H7 (cell line): ENCODE data around the gene CDK9. TPM values are rescaled to one million over a fixed set of nuclear protein-coding genes. Genes with fewer than 3 reads are reported as not detected.
"Not testable (repeated sequence)": the region's sequence is repeated elsewhere in the genome, so short reads cannot be mapped to it uniquely, and the experiment has no call there.

Experiments
- DNase-seq: peaks from one replicate; pipeline ENCODE4 v3.0.0; 2012
- H3K27me3 ChIP-seq: 2 replicates; pipeline ENCODE4 v1.6.0; 2011; ENCODE audit warnings: mild to moderate bottlenecking, low read length; ENCODE audit not compliant: control insufficient read depth, insufficient read depth
- H3K36me3 ChIP-seq: replicated peaks from 2 replicates; pipeline ENCODE4 v1.5.1; 2011; ENCODE audit warnings: low read length; ENCODE audit not compliant: control insufficient read depth, insufficient read depth
- H3K4me3 ChIP-seq: 2 replicates; pipeline ENCODE4 v1.5.1; 2011; ENCODE audit warnings: low read depth, mild to moderate bottlenecking, control low read depth, low read length, moderate library complexity; ENCODE audit not compliant: insufficient read depth
- total RNA-seq: library from RNA; depleted of rRNA; stranded (reverse); fragments of >200 nt; shearing (Covaris generic); gene quantifications from 2 replicates; pipeline ENCODE4 v1.2.3, GENCODE V29; 2014; rRNA removed

Gene CDK9
- total RNA-seq, 1 experiment from 2014 or later, result 56.6 TPM

DNA sequence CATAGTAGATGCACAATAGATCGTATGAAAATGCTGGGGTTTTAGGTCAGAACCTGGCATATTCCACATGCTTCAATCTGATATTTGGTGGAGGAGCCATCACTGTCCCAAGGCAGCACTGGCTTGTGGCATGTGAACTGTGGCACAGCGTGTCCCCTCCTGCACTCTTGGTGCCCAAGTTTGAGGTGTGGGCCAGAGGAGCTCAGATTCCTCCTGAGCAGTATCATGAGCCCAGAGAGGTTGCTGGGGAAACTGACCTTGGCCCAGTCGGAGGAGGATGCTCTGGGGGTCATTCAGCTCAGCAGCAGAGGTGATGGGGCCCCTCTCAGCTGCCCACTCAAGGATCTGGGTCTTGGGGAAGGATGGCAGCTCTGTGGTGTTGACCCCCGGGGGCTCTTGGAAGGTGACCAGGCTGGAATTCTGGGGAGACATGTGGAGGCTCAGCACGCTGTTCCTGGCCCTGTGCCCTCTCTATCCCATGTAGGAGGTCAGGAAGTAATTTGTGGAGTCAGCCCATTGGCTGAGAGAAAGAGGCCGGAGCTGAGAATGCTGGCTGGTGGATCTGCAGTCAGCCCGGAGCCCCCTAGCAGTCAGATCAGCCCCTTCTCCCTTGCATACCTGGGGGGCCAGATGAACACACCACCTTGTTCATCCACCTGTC lies 40.5 kb downstream of the CDK9 start:
- DNase-seq, result no peak
- Histone ChIP-seq H3K4me3 (no peak overlapping the region), H3K27me3 (peaks cover 4% of the 10 kb centered on the region; the same call in 1 of the 2 replicates), H3K36me3 (no peaks in the 10 kb centered on the region)

DNA sequence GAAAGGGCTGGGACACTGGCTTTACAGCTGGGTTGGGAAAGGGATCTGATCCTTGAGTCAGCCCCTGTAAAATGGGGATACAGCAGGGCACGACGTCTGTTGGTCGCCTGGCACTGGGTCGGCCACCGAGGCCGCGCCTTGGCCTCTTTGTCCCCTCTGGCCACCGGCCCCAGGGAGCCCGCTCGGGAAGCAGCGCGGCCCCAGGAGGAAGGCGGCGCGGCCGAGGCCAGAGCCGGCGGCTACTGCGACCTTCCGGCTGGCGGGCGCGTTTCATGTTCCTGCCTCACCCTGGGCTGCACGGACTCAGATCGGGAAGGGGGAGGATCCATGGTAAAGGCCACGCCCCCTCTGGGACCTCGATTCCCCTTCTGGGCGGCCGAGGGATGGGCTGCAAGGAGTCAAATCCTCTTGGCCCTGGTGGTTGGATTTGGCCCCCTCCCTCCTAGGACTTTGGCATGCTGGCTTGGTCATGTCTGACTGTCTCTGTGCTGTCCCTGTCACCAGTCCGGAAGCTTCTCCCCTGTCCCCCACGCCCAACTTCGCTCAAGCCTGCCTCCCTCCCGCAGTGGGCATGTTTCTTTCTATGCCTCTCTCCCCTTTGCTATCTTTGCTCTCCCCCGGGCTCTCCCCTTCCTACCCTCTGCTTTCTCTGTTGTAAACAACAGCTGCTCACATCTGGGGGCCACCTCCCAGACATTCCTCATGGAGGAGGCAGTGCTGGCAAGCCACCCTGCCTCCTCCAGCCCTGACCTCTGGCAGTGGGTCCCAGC lies 42.6 kb downstream of the CDK9 start:
- peak; percentile 98 for DNase-seq
- no peaks in the 10 kb centered on the region for H3K36me3 ChIP-seq
- peak overlapping the region; percentile 40 for H3K4me3 ChIP-seq
- peaks cover 4% of the 10 kb centered on the region; the same call in 1 of the 2 replicates for H3K27me3 ChIP-seq

DNA sequence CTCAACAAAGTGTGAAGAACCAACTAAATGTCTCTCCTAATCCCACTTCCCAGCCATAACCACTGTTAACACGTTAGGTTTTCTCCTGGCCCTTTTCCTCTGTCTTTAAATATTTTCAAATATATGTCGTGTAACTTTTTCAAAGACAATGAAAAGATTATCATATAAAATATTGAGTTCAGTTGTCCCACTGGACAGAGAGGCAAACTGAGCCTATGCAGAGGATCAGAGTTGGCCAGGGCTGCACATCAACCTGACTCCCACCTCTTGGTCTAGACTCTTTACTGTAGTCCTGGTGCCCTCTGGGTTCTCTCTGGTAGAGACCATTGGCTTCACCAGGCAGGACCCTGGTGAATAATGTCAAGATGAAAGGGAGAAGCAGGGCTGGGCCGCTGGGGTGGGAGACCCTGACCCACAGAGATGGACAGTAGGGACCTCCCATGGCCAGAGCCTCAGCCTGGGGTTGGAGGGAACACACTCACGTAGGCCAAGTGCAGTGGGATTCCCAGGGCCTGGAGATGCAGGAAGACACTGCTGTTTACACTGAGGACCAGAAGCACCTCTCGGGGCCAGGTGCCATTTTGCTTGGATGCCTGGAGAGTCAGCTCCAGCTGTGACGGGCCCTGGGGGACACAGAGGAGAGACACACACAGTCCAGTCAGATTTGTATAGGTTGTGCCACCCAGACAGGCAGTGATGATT lies 43.5 kb downstream of the CDK9 start:
- Histone ChIP-seq H3K36me3 (no peaks in the 10 kb centered on the region), H3K4me3 (no peak overlapping the region), H3K27me3 (peaks cover 4% of the 10 kb centered on the region; the same call in 1 of the 2 replicates)
- no peak for DNase-seq

DNA sequence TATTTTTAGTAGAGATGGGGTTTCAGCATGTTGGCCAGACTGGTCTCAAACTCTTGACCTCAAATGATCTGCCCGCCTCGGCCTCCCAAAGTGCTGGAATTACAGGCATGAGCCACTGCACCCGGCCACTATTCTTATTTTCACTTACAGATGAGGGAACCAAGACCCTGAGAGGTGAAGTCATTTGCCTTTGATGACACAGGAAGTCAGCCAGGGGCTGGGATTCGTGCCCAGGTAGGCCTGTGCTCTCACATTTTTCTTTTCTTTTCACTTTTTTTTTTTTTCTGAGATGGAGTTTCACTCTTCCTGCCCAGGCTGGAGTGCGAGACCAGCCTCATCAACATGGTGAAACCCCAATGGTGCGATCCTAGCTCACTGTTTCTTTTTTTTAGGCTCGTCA lies 46.4 kb downstream of the CDK9 start:
- no peaks in the 10 kb centered on the region for H3K36me3 ChIP-seq
- no peaks in the 10 kb centered on the region for H3K27me3 ChIP-seq
- DNase-seq, result no peak
- H3K4me3 ChIP-seq, result no peak overlapping the region

DNA sequence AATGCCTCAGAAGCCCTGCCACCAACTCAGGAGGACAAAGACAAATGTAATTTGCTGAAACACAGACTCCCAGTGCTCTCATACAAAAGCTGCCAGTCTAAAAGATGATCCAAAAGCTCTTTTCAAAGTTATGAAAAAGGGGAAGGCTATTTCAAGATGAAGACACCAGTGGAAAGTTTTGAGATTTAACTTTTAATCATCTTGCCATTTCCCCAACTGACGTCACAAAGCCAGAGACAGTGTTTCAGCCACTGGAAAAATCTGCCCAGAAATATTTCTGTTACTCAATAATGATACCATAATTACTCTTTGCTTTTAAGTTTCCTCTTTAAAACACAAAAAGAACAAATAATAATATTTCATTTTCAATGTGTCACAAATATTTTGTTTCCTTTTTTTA lies 47.7 kb downstream of the CDK9 start:
- H3K4me3 ChIP-seq, result no peak overlapping the region
- DNase-seq, result no peak
- no peaks in the 10 kb centered on the region for H3K27me3 ChIP-seq
- H3K36me3 ChIP-seq, result no peaks in the 10 kb centered on the region

DNA sequence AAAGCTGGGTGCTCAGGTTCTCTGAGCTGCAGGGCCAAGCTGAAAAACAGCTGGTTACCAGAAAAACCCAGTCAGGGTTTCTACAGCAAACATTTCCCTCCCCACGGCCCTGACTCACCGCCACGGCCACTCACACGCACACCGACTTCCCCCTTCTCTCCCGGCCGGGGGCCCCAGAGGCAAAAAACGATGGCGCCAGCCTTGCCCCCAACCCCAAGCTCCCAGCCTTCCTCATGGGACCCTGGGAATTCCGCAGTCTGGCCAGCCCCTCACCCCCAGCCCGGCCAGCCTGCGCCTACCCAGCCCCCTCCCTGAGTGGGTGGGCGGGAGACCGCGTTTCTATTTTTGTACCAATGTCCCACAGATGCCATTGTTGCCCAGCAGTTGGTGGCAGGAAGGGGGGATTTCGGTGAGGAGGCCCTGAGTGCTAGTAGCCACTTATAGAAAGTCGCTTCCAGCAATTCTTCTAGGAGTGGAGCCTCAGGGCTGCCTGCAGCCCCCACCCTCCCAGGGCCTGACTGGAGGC lies 50.2 kb downstream of the CDK9 start:
- Histone ChIP-seq H3K4me3 (no peak overlapping the region), H3K36me3 (no peaks in the 10 kb centered on the region), H3K27me3 (no peaks in the 10 kb centered on the region)
- DNase-seq, result peak; percentile 64

DNA sequence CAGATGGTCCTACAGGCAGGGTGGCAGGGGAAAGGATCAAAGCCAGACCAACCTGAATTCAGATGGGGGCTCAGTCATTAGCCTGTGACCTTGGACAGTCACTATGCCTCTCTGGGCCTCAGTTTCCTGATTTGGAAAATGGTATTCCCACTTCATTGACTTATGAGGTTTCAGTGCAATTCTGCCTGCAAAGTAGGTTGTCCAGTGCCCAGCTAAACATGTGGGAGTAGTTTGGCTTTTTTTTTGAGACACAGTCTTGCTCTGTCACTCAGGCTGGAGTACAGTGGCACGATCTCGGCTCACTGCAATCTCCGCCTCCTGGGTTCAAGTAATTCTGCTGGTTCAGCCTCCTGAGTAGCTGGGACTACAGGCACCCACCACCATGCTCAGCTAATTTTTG lies 50.7 kb downstream of the CDK9 start:
- not testable (repeated sequence) for H3K4me3 ChIP-seq, H3K27me3 ChIP-seq, DNase-seq, H3K36me3 ChIP-seq

DNA sequence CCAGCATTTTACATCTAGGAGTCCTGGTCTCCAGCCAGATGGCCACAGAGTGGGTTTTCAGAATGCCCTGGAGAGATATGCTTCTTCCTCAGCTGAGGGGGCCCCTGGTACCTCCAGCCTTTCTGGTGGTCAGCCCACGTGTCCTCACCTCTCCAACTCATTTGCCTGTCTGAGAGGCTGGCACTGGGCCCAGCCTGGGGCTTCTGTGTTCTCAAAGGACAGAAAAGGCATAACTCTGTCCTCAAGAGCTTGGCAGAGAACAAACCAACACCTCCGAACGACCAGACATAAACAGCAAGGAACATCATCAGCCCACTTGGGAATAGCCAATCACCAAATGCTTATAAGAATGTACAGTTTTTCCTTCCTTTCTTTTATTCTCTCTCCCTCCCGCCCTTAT lies 51.5 kb downstream of the CDK9 start:
- no peak for DNase-seq

DNA sequence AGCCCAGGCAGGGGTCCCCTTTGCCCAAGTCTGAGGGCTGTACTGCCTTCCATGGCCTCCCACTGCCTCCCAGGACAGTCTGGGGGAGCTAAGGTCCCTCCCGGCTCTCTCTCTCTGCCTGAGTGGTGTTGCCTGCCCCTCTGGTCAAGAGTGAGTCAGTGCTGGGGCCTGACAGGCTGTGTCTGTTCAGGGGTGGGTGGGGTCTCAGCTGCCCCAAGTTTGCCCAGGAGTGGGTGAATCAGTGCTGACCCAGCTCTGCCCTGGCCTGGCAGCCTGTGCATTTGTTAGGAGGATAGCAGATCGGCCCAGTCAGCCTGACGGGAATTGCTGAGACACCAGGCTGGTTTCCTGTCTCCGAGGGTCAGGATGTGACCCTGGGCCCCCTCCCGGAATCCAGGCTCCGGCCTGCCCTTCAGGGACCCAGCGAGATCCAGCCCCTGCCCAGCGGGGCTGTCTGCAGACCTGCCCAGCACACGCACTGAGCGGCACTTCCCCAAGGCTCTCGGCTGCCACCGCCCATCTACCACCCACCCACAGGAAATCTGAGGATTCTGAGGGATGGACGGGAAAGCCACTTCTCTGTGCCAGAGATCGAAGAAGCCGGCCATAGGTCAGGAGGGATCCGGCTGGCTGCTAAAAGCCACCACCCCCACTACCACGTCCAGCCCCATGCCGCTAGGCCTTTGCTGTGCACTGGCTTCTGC lies 52.7 kb downstream of the CDK9 start:
- Histone ChIP-seq H3K4me3 (no peak overlapping the region), H3K27me3 (no peaks in the 10 kb centered on the region), H3K36me3 (no peaks in the 10 kb centered on the region)
- DNase-seq, result peak; percentile 66

More for the DNA sequence above, 51.5 kb downstream of the CDK9 start:
- Histone ChIP-seq H3K4me3 (no peak overlapping the region), H3K27me3 (no peaks in the 10 kb centered on the region), H3K36me3 (no peaks in the 10 kb centered on the region)

Other genes with a start within 250 kb of the CDK9 start
- gene STXBP1, start 173.8 kb upstream of the CDK9 start, total RNA-seq, result 5.9 and 12.0 TPM in 2 replicates
- gene CFAP157, start 79.0 kb upstream of the CDK9 start, total RNA-seq, result not detected in 2 replicates
- gene PTRH1, start 70.4 kb upstream of the CDK9 start, total RNA-seq, result 14.3 and 21.2 TPM in 2 replicates
- gene TTC16, start 70.0 kb upstream of the CDK9 start, total RNA-seq, result 0.11 TPM in 1 of 2 replicates, not detected in the other
- gene TOR2A, start 50.7 kb upstream of the CDK9 start, total RNA-seq, result 13.7 and 19.3 TPM in 2 replicates
- gene SH2D3C, start 7.4 kb upstream of the CDK9 start, total RNA-seq, result 0.26 and 0.42 TPM in 2 replicates
- 84.9 and 92.2 TPM in 2 replicates for gene FPGS, start 16.8 kb downstream of the CDK9 start, total RNA-seq
- 1.4 and 1.8 TPM in 2 replicates for gene ENG, start 68.6 kb downstream of the CDK9 start, total RNA-seq
- gene AK1, start 91.6 kb downstream of the CDK9 start, total RNA-seq, result 18.5 and 20.4 TPM in 2 replicates
- 30.6 and 37.4 TPM in 2 replicates for gene ST6GALNAC6, start 113.6 kb downstream of the CDK9 start, total RNA-seq
- 18.5 and 24.6 TPM in 2 replicates for gene ST6GALNAC4, start 131.0 kb downstream of the CDK9 start, total RNA-seq
- gene PIP5KL1, start 144.7 kb downstream of the CDK9 start, total RNA-seq, result 0.94 and 3.4 TPM in 2 replicates
- 38.3 and 45.6 TPM in 2 replicates for gene DPM2, start 151.8 kb downstream of the CDK9 start, total RNA-seq
- 16.9 and 27.1 TPM in 2 replicates for gene EEIG1, start 195.0 kb downstream of the CDK9 start, total RNA-seq